ENCODE measurements around the gene TSSC4. TPM values are rescaled to one million over a fixed set of nuclear protein-coding genes. Genes with fewer than 3 reads are reported as not detected.
"Not testable (repeated sequence)": the region's sequence is repeated elsewhere in the genome, so short reads cannot be mapped to it uniquely, and the experiment has no call there.

TSSC4 gene
- 10 to 100 TPM; 46.8 to 48.2 TPM for total RNA-seq

GRCh38 chr11:2400069-2400761 is at the start of gene TSSC4:
TSSC4 (plus strand) TSS chr11:2400750; CDS start chr11:2402634, 1,884 bp downstream.
- ATAC-seq (ENCODE audit: low read depth) (peak; percentile 87), DNase-seq (peak; percentile 100)
- peak within 1 kb of the TSS; percentile 90 for H3K27ac Mint-ChIP-seq
- H3K36me3 Mint-ChIP-seq: peaks cover 1% of the 10 kb centered on the region
- H3K9me3 Mint-ChIP-seq: no peaks in the 10 kb centered on the region
- H3K27me3 Mint-ChIP-seq: no peaks in the 10 kb centered on the region
- H3K4me3 Mint-ChIP-seq: peak within 1 kb of the TSS; percentile 90
- H3K4me1 Mint-ChIP-seq: peaks cover 3% of the 10 kb centered on the region
- POLR2A ChIA-PET: interaction anchor here (1.0 to 3.3 kb wide), 9 partner anchors 13 to 492 kb away, joined by 3 to 32 read pairs (median 8); partner anchors contain the start of genes C11orf21, CD81 and TSPAN32

- no peak for DNase-seq
- POLR2A ChIA-PET: no interaction called here
- Mint-ChIP-seq H3K27ac (no peak overlapping the region), H3K4me1 (no peaks in the 10 kb centered on the region), H3K36me3 (no peaks in the 10 kb centered on the region), H3K27me3 (peaks cover 6% of the 10 kb centered on the region), H3K4me3 (no peak overlapping the region), H3K9me3 (peaks cover 15% of the 10 kb centered on the region)
- no peak for ATAC-seq (ENCODE audit: low read depth)
Measured at GRCh38 chr11:2351701-2352100, 48.8 kb upstream of the TSSC4 start.

- no peaks in the 10 kb centered on the region for H3K36me3 Mint-ChIP-seq
- DNase-seq (no peak), ATAC-seq (ENCODE audit: low read depth) (no peak)
- H3K27me3 Mint-ChIP-seq: peaks cover 6% of the 10 kb centered on the region
- H3K9me3 Mint-ChIP-seq: peaks cover 11% of the 10 kb centered on the region
- no peak overlapping the region for H3K27ac Mint-ChIP-seq
- POLR2A ChIA-PET: no interaction called here
- H3K4me3 Mint-ChIP-seq: no peak overlapping the region
- no peaks in the 10 kb centered on the region for H3K4me1 Mint-ChIP-seq
Measured at GRCh38 chr11:2352420-2352819, 48.1 kb upstream of the TSSC4 start.

- POLR2A ChIA-PET: no interaction called here
- peaks cover 2% of the 10 kb centered on the region for H3K9me3 Mint-ChIP-seq
- no peaks in the 10 kb centered on the region for H3K27me3 Mint-ChIP-seq
- no peak overlapping the region for H3K27ac Mint-ChIP-seq
- H3K4me1 Mint-ChIP-seq: no peaks in the 10 kb centered on the region
- H3K4me3 Mint-ChIP-seq: no peak overlapping the region
- no peaks in the 10 kb centered on the region for H3K36me3 Mint-ChIP-seq
- ATAC-seq (ENCODE audit: low read depth) (no peak), DNase-seq (no peak)
Measured at GRCh38 chr11:2355000-2355644, 45.4 kb upstream of the TSSC4 start.

- Mint-ChIP-seq H3K9me3 (no peaks in the 10 kb centered on the region), H3K27ac (no peak overlapping the region), H3K27me3 (no peaks in the 10 kb centered on the region), H3K4me3 (no peak overlapping the region), H3K4me1 (no peaks in the 10 kb centered on the region), H3K36me3 (no peaks in the 10 kb centered on the region)
- ATAC-seq (ENCODE audit: low read depth): no peak
- no peak for DNase-seq
- POLR2A ChIA-PET: no interaction called here
Measured at GRCh38 chr11:2357246-2357645, 43.3 kb upstream of the TSSC4 start.

GRCh38 chr11:2357651-2358050 is 42.9 kb upstream of the TSSC4 start:
- H3K27ac Mint-ChIP-seq; ATAC-seq (ENCODE audit: low read depth); H3K4me1 Mint-ChIP-seq; H3K36me3 Mint-ChIP-seq; H3K4me3 Mint-ChIP-seq; DNase-seq; H3K27me3 Mint-ChIP-seq; POLR2A ChIA-PET; H3K9me3 Mint-ChIP-seq: not testable (repeated sequence)

GRCh38 chr11:2358754-2359442 is 41.7 kb upstream of the TSSC4 start:
- Mint-ChIP-seq H3K36me3 (no peaks in the 10 kb centered on the region), H3K9me3 (no peaks in the 10 kb centered on the region), H3K27me3 (no peaks in the 10 kb centered on the region), H3K27ac (no peak overlapping the region), H3K4me1 (no peaks in the 10 kb centered on the region), H3K4me3 (no peak overlapping the region)
- POLR2A ChIA-PET: no interaction called here
- no peak for DNase-seq
- no peak for ATAC-seq (ENCODE audit: low read depth)

- no peak for ATAC-seq (ENCODE audit: low read depth)
- Mint-ChIP-seq H3K27ac (no peak overlapping the region), H3K9me3 (no peaks in the 10 kb centered on the region), H3K27me3 (no peaks in the 10 kb centered on the region), H3K36me3 (no peaks in the 10 kb centered on the region), H3K4me1 (no peaks in the 10 kb centered on the region), H3K4me3 (no peak overlapping the region)
- POLR2A ChIA-PET: no interaction called here
- no peak for DNase-seq
Measured at GRCh38 chr11:2359557-2359956, 41.0 kb upstream of the TSSC4 start.

- Mint-ChIP-seq H3K4me1 (no peaks in the 10 kb centered on the region), H3K27ac (no peak overlapping the region), H3K4me3 (no peak overlapping the region), H3K27me3 (no peaks in the 10 kb centered on the region), H3K9me3 (no peaks in the 10 kb centered on the region), H3K36me3 (no peaks in the 10 kb centered on the region)
- POLR2A ChIA-PET: no interaction called here
- DNase-seq (no peak), ATAC-seq (ENCODE audit: low read depth) (no peak)
Measured at GRCh38 chr11:2360081-2360642, 40.4 kb upstream of the TSSC4 start.

GRCh38 chr11:2361565-2361964 is 39.0 kb upstream of the TSSC4 start:
- DNase-seq (no peak), ATAC-seq (ENCODE audit: low read depth) (no peak)
- H3K4me3 Mint-ChIP-seq: no peak overlapping the region
- no peaks in the 10 kb centered on the region for H3K4me1 Mint-ChIP-seq
- H3K36me3 Mint-ChIP-seq: no peaks in the 10 kb centered on the region
- POLR2A ChIA-PET: no interaction called here
- H3K9me3 Mint-ChIP-seq: no peaks in the 10 kb centered on the region
- H3K27me3 Mint-ChIP-seq: no peaks in the 10 kb centered on the region
- no peak overlapping the region for H3K27ac Mint-ChIP-seq

- H3K4me1 Mint-ChIP-seq: no peaks in the 10 kb centered on the region
- DNase-seq: no peak
- no peaks in the 10 kb centered on the region for H3K9me3 Mint-ChIP-seq
- no peak for ATAC-seq (ENCODE audit: low read depth)
- no peak overlapping the region for H3K4me3 Mint-ChIP-seq
- H3K27ac Mint-ChIP-seq: no peak overlapping the region
- no peaks in the 10 kb centered on the region for H3K36me3 Mint-ChIP-seq
- no peaks in the 10 kb centered on the region for H3K27me3 Mint-ChIP-seq
- POLR2A ChIA-PET: no interaction called here
Measured at GRCh38 chr11:2362414-2362813, 38.1 kb upstream of the TSSC4 start.

GRCh38 chr11:2363130-2363529 is 37.4 kb upstream of the TSSC4 start:
- ATAC-seq (ENCODE audit: low read depth) (no peak), DNase-seq (no peak)
- Mint-ChIP-seq H3K4me3 (no peak overlapping the region), H3K36me3 (no peaks in the 10 kb centered on the region), H3K9me3 (no peaks in the 10 kb centered on the region), H3K27me3 (no peaks in the 10 kb centered on the region), H3K4me1 (no peaks in the 10 kb centered on the region), H3K27ac (no peak overlapping the region)
- POLR2A ChIA-PET: no interaction called here

GRCh38 chr11:2363577-2364370 is 36.8 kb upstream of the TSSC4 start:
- no peak for ATAC-seq (ENCODE audit: low read depth)
- no peak overlapping the region for H3K27ac Mint-ChIP-seq
- no peaks in the 10 kb centered on the region for H3K4me1 Mint-ChIP-seq
- no peak overlapping the region for H3K4me3 Mint-ChIP-seq
- DNase-seq: no peak
- POLR2A ChIA-PET: no interaction called here
- no peaks in the 10 kb centered on the region for H3K27me3 Mint-ChIP-seq
- H3K36me3 Mint-ChIP-seq: no peaks in the 10 kb centered on the region
- no peaks in the 10 kb centered on the region for H3K9me3 Mint-ChIP-seq

Data from activated naive CD8-positive, alpha-beta T cell treated with anti-CD3 and anti-CD28 coated beads, Interleukin-2, amount 10 ng/mL, durations not matched to agents 7 days and 5 days (primary cell).